ENCODE measurements around the gene KIAA1671.

- no peak for TF ChIP-seq CTCF (IDR thresholded peaks at IDR 0.05)
- TF ChIP-seq EZH2 (IDR thresholded peaks at IDR 0.05) = no peak
- TF ChIP-seq EZH2phosphoT487 (IDR thresholded peaks at IDR 0.05) = no peak
Measured at GRCh38 chr22:25146307-25146706, 193.8 kb downstream of the KIAA1671 start.
